Activated naive CD8-positive, alpha-beta T cell (primary cell): Measurements from ENCODE around the gene MLLT6.

Experiments used
- H3K27ac Mint-ChIP-seq: one replicate; pipeline ENCODE4 v1.8.0; 2021; ENCODE audit warnings: mixed read lengths
- H3K27me3 Mint-ChIP-seq: one replicate; pipeline ENCODE4 v1.8.0; 2021; ENCODE audit warnings: mixed read lengths
- H3K36me3 Mint-ChIP-seq: one replicate; pipeline ENCODE4 v1.8.0; 2021; ENCODE audit warnings: mixed read lengths
- H3K4me1 Mint-ChIP-seq: one replicate; pipeline ENCODE4 v1.8.0; 2021; ENCODE audit warnings: low read depth, mixed read lengths
- H3K4me3 Mint-ChIP-seq: one replicate; pipeline ENCODE4 v1.8.0; 2021; ENCODE audit warnings: mild to moderate bottlenecking, mixed read lengths
- H3K9me3 Mint-ChIP-seq: one replicate; pipeline ENCODE4 v1.8.0; 2021; ENCODE audit warnings: low read depth, mixed read lengths

MLLT6 gene

DNA sequence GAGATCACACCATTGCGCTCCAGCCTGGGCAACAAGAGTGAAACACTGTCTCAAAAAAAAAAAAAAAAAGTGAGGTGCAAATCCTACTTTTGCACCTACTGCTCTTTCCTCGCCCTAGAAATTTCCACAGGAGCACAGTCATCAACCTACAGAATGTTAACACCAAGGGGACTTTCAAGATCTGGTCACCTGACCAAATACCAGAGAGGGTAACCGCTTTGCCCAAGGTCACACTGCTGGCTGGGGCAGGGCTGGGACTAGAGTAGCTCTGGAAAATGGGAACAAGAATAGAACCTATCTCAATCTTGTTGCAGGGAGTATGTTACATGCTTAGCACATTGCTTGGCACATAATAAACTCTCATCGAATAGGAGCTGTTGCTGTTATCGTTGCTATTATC lies 6.3 kb upstream of the MLLT6 start:
- peak overlapping the region; percentile 84 for H3K27ac Mint-ChIP-seq
- H3K36me3 Mint-ChIP-seq = peaks cover 2% of the 10 kb centered on the region
- no peaks in the 10 kb centered on the region for H3K9me3 Mint-ChIP-seq
- no peak overlapping the region for H3K4me3 Mint-ChIP-seq
- H3K27me3 Mint-ChIP-seq = no peaks in the 10 kb centered on the region
- peaks cover 47% of the 10 kb centered on the region for H3K4me1 Mint-ChIP-seq

DNA sequence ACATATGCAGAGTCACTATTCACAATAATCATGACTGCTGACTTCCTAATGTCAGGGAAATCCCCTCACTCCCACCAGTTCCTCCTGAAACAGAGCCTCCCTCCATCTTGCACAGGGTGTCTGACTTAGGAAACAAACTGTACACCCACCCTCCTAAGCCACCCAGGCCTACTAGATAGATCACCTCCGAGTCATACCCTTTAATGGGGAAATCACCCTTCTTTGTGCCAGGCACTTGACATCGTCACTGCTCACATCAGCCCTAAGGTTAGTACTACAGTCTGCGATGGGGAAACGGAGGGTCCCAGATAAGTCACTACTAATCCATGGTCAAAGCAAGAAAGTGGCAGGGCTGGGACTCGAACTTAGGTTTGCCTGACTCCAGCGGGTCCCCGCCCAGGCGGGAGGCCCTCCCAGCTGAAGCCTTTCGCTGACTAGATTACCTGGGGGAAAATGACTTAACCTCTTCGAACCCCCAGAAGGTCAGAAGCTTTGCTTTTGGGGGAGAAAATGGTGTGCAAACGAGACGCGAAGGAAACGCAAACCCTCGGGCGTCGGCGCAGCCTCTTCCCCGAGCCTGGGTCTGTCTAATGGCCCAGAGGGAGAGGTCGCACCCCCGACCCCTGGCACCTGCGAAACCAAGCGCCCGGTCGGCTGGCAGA lies 3.4 kb upstream of the MLLT6 start:
- peak overlapping the region; percentile 86 for H3K4me3 Mint-ChIP-seq
- no peaks in the 10 kb centered on the region for H3K27me3 Mint-ChIP-seq
- H3K4me1 Mint-ChIP-seq = peaks cover 44% of the 10 kb centered on the region
- H3K9me3 Mint-ChIP-seq = no peaks in the 10 kb centered on the region
- peak overlapping the region; percentile 99 for H3K27ac Mint-ChIP-seq
- peaks cover 2% of the 10 kb centered on the region for H3K36me3 Mint-ChIP-seq

DNA sequence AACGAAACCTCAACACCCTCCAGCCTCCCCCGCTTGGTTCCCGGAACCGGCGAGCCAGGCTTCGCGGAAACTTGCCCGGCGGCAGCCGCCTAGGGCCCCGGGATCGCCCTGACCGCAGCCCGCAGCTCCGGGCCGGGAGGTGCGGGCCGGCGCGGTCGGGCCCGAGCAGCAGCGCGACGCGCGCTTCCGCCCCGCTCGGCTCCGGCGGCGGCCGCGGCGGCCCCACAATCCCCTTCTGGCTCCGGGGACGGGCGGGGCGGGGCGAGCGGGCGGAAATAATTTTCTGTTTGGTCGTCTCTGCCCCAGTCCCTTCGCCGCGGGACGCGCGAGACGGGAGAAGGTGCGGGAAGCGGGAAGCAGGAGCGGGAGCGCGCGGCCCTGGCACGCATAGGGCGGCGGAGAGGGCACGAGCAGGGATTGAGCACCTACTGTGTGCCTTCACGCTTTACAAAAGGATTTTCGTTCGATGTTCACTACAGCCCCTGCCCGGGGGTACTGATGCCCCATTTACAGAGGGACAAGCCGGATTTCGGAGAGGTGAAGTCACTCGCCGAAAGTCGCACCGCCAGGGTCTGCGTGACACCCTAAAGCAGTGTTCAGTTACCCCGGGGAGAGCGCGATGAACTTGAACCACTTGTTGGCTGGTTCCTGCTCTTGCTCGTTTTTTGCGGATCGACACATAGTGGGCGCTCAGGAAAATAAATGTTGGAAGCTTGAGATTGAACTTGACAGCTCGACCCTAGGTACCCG lies 2.7 kb upstream of the MLLT6 start:
- peaks cover 43% of the 10 kb centered on the region for H3K4me1 Mint-ChIP-seq
- H3K4me3 Mint-ChIP-seq = peak overlapping the region; percentile 99
- peak overlapping the region; percentile 100 for H3K27ac Mint-ChIP-seq
- no peaks in the 10 kb centered on the region for H3K27me3 Mint-ChIP-seq
- H3K9me3 Mint-ChIP-seq = no peaks in the 10 kb centered on the region
- peaks cover 2% of the 10 kb centered on the region for H3K36me3 Mint-ChIP-seq

DNA sequence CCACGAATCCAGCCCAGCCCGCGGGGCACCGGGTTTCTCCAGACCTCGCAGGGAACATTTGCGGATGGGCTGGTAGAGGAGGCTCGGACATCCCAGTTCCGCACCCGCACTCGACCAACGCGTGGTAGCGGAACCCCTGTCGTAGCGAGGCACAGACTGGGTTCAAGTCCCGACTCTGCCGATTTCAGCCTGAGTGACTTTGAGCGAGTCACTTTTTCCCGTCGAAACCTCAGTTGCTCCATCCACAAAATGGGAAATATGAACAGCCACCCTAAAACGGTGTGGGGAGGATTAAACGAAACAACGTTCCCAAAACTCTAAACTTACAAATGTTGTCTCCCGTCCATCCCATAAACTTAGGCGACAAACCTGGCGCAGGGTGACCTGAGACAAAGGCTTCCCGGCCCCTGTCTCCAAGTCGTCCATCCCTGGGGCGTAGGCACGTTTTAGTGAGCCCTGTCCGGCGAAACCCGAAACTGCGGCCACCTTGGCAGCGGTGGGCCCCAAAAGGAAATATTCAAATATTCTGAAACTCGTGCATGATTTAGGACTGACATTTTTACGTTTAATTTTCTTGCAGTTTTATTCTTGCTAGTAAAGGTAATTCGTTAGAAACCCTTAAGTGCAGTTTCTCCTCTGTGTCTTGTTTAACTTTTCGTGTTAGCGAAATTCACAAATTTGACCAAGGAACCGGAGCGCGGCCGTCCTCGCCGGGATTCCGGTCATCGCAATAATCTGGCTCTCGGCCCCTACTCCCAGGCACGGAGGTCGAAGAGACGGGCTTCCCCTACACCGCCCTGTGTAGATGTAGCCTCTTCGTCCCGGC lies 1.9 kb upstream of the MLLT6 start:
- H3K36me3 Mint-ChIP-seq = peaks cover 4% of the 10 kb centered on the region
- H3K27me3 Mint-ChIP-seq = no peaks in the 10 kb centered on the region
- H3K27ac Mint-ChIP-seq = peak overlapping the region; percentile 100
- peaks cover 43% of the 10 kb centered on the region for H3K4me1 Mint-ChIP-seq
- H3K4me3 Mint-ChIP-seq = peak overlapping the region; percentile 99
- no peaks in the 10 kb centered on the region for H3K9me3 Mint-ChIP-seq

DNA sequence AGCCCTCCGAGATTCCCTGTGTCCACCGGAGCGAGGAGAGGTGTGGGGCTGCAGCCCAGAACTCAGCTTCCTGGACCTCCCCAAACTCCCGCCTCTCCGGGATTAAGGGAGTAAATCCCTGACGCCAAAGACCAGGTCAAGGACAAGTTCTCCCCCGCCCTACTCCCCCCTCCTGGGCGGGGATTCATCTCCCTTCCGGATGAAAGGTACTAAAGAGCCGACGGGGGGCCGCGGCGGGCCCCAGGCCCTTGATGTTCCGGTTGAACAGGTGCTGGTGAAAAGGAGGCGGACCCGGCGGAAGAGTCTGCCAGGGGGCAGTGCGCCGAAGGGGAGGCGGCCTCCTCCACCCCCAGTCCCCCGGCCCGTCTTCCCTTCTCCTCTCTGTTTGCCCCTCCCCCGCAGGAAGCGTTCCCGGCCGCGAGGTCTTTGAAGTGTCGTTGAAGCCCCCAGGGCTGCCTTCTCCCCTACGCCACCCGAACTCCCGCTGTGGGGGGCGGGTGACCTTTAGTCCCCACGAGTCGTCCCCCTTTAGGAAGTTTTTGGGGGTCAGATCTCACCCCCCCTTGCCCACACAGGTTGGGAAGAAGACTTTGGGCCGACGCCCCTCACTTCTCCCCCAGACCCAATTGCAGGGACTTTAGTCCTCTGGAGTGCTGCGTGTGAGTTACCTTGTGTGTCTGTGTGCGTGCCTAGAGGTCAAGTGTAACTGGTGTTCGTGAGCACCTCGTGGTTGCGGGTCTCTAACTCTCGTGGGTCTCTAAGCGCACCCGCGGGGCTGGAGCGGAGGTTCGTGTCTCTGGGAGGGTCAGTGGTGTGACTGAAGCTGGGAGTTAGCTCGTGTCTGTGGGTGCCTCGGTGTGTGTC lies 1.1 kb upstream of the MLLT6 start:
- no peaks in the 10 kb centered on the region for H3K27me3 Mint-ChIP-seq
- H3K36me3 Mint-ChIP-seq = peaks cover 5% of the 10 kb centered on the region
- no peaks in the 10 kb centered on the region for H3K9me3 Mint-ChIP-seq
- H3K4me1 Mint-ChIP-seq = peaks cover 40% of the 10 kb centered on the region
- peak overlapping the region; percentile 100 for H3K27ac Mint-ChIP-seq
- H3K4me3 Mint-ChIP-seq = peak overlapping the region; percentile 99

DNA sequence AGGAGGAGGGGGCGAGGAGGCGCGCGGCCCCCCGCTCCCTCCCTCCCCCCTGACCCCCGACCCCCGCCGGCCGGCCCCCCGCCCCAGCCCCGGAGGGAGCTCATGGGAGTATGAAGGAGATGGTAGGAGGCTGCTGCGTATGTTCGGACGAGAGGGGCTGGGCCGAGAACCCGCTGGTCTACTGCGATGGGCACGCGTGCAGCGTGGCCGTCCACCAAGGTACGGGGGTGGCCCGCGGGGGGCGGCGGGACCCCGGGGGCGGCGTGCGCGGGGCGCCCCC lies 390 bp downstream of the MLLT6 start:
- H3K4me1 Mint-ChIP-seq = peaks cover 41% of the 10 kb centered on the region
- no peak overlapping the region for H3K27ac Mint-ChIP-seq
- no peaks in the 10 kb centered on the region for H3K9me3 Mint-ChIP-seq
- peak overlapping the region; percentile 56 for H3K4me3 Mint-ChIP-seq
- no peaks in the 10 kb centered on the region for H3K27me3 Mint-ChIP-seq
- peaks cover 5% of the 10 kb centered on the region for H3K36me3 Mint-ChIP-seq

DNA sequence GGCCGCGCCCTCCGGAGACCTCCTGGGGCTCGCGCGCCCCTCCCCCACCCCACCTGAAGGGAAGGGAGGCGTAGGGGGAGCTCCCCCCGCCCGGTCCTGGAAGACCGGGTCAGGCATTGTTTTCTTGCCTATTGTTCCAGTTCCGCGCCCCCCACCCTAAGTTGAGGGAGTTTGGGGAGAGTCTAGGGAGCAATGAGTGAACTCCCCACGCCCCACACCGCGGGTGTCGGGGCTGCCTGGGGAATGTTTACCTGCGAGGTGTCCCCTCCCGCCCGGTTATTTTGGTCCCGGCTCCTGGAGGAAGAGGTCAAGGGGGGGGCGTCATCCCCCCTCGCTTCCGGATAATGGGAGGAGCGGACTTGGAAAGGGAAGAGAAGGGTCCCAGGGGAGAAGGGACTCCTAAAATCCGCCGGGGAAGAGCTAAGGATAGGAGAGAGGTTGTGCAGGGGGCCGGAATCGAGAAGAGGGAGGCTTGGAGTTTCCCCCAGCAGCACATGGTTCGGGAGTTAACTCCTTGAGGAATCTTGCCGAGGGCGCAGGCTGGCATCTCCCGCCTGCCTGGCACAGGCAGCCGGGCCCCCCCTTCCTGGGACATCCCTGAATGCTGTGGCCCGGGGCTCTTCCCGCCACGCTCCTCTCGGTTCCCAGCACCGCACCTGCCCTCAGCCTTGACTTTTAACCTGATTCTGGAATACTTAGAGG lies 881 bp downstream of the MLLT6 start:
- Mint-ChIP-seq H3K9me3 (no peaks in the 10 kb centered on the region), H3K4me1 (peaks cover 42% of the 10 kb centered on the region), H3K27me3 (no peaks in the 10 kb centered on the region), H3K27ac (peak overlapping the region; percentile 95), H3K4me3 (peak overlapping the region; percentile 97), H3K36me3 (peaks cover 5% of the 10 kb centered on the region)

DNA sequence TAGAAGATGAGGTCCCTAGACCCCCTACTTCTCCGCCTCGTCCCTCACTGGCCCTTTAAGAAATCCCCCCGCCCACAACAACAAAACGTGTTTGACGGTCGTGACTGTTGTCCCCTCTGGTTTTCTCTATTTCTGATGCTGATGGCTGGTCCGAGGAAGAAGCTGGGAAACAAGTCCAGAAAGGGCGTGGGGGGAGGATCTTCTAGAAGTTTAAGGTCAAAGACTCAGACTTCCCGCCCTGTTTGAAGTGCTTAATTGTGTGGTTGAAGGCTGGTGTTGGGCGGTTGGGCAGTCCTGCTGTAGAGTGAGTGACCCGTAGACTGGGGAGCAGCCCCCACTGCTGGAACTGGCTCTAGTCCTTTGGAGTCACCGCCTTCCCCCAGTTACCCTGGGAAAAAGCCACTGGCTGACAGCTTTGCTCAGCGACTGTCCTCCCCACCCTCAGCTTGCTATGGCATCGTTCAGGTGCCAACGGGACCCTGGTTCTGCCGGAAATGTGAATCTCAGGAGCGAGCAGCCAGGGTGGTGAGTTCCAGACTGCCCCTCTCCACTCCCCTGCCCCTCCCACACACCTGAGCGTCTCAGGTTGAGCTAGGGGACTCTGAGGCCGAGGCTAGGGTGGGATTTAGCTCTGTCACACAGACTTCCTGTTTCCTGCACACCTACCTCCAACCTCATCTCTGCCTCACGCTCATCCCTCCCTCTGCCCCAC lies 1.6 kb downstream of the MLLT6 start:
- H3K27ac Mint-ChIP-seq = peak overlapping the region; percentile 95
- no peaks in the 10 kb centered on the region for H3K9me3 Mint-ChIP-seq
- peaks cover 5% of the 10 kb centered on the region for H3K36me3 Mint-ChIP-seq
- peak overlapping the region; percentile 97 for H3K4me3 Mint-ChIP-seq
- no peaks in the 10 kb centered on the region for H3K27me3 Mint-ChIP-seq
- peaks cover 38% of the 10 kb centered on the region for H3K4me1 Mint-ChIP-seq

DNA sequence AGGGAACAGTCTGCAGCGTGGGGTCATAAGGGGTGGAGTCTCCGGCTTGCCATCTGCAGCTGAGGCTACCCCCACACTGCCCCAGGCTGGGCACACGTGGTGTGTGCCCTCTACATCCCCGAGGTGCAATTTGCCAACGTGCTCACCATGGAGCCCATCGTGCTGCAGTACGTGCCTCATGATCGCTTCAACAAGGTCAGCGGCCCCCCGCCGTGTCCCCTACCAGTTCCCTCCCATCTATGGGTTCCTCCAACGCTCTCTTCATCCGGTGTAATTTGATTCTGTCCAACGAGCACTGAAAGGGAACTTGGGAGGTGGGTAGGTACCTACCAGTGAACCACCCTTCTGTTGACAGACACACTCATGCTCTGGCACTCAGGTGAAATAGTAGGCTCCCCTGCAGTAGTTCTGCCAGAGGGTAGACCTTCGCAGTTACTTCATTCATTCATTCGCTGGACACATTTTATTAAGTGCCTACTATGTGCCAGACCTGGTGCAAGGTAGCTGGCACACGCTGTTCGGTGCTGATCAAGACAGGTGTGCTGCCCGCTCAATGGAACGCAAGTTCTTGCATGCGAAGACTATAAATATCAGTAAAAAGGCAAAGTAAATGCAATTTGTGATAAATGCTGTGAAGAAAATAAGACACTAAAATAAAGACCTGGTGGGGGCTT lies 2.7 kb downstream of the MLLT6 start:
- Mint-ChIP-seq H3K27ac (peak overlapping the region; percentile 74), H3K27me3 (no peaks in the 10 kb centered on the region), H3K36me3 (peaks cover 5% of the 10 kb centered on the region), H3K9me3 (no peaks in the 10 kb centered on the region), H3K4me3 (peak overlapping the region; percentile 97), H3K4me1 (peaks cover 40% of the 10 kb centered on the region)

DNA sequence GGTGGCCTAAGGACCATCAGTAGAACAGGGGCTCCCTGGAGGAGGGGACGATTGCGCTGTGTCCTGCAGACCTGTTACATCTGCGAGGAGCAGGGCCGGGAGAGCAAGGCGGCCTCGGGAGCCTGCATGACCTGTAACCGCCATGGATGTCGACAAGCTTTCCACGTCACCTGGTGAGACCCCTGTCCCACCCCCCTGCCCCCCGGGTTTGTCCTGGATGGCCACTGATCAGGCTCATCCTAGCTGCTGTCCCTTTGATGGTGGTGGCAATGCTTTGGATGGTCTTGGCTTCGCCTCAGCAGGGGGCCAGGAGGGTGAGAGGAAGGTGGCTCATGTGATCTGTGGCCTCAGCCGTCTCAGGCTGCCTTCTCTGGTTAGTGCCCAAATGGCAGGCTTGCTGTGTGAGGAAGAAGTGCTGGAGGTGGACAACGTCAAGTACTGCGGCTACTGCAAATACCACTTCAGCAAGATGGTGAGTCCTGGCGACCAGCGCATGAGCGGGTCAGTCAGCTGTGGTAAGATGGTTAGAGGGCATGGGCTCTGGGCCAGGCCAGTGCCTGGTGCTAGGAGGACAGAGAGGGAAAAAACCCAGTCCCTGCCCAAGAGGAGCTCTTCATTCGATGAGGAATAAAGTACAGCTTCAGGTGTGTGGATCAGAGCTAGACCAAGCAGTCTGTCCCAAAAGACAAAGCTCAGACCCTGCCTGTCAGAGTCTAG lies 4.2 kb downstream of the MLLT6 start:
- H3K4me1 Mint-ChIP-seq = peaks cover 40% of the 10 kb centered on the region
- H3K36me3 Mint-ChIP-seq = peaks cover 5% of the 10 kb centered on the region
- peak overlapping the region; percentile 83 for H3K27ac Mint-ChIP-seq
- no peaks in the 10 kb centered on the region for H3K9me3 Mint-ChIP-seq
- H3K27me3 Mint-ChIP-seq = no peaks in the 10 kb centered on the region
- H3K4me3 Mint-ChIP-seq = peak overlapping the region; percentile 23

DNA sequence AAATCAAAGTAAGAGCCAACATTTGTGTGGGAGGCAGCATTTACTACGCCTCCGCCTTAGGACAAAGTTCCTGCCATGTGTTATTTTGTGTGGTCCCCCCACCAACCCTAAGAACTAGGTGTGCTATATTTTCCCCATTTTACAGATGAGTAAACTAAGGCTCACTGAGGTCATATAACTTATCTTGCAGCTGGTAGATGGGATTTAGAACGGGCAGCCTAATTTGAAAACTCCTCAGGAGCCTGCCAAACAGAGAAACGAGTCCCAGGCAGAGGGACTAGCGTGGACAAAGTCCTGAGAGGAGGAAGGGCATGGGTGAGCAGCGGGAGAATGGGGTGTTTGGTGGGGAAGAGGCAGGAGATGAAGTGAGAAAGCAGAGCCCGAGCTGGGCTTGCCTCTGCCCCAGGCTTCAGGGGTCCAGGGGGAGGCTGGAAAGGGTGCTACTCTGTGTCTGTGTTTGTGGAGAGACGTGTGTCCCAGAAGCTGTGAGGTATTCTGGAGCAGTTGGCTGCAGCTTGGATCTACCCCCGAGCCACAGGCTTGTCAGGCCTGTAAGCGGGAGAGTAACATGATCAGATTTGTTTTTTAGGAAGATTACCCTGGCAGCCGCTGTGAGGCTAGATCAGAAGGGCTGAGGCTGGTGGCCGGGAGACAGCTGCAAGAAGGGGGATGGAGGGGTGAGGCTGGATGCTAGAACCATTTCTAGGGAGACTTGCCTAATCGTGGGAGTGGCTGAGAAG lies 5.0 kb downstream of the MLLT6 start:
- H3K27me3 Mint-ChIP-seq = no peaks in the 10 kb centered on the region
- peak overlapping the region; percentile 83 for H3K27ac Mint-ChIP-seq
- no peaks in the 10 kb centered on the region for H3K9me3 Mint-ChIP-seq
- peak overlapping the region; percentile 20 for H3K4me3 Mint-ChIP-seq
- H3K36me3 Mint-ChIP-seq = peaks cover 8% of the 10 kb centered on the region
- H3K4me1 Mint-ChIP-seq = peaks cover 44% of the 10 kb centered on the region

DNA sequence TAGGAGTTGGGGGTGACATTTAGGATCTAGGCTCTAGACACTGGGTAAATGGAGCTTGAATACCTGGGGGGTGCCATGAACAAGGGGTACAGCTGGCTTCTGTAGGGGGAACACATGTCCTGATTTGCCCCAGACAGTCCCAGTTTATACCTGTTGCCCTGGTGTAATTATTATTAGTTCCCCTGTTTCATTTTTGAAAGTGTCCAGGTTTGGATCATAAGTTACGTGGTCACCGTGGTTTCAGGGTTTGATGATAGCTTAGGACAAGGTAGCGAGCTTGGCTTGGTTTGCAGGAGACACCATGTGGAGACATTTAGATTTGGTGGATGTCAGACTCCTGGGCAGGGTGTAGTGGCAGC lies 5.5 kb downstream of the MLLT6 start:
- Mint-ChIP-seq H3K36me3 (peaks cover 8% of the 10 kb centered on the region), H3K4me1 (peaks cover 49% of the 10 kb centered on the region), H3K27me3 (no peaks in the 10 kb centered on the region), H3K9me3 (no peaks in the 10 kb centered on the region), H3K4me3 (no peak overlapping the region), H3K27ac (peak overlapping the region; percentile 83)
